ENCODE data around the gene ADCY3. TPM values are rescaled to one million over a fixed set of nuclear protein-coding genes. Genes with fewer than 3 reads are reported as not detected.
"Not testable (repeated sequence)": the region's sequence is repeated elsewhere in the genome, so short reads cannot be mapped to it uniquely, and the experiment has no call there.

Gene ADCY3
- polyA plus RNA-seq, 3 donors = 2.5 to 9.3 (median 3.5) TPM

DNA sequence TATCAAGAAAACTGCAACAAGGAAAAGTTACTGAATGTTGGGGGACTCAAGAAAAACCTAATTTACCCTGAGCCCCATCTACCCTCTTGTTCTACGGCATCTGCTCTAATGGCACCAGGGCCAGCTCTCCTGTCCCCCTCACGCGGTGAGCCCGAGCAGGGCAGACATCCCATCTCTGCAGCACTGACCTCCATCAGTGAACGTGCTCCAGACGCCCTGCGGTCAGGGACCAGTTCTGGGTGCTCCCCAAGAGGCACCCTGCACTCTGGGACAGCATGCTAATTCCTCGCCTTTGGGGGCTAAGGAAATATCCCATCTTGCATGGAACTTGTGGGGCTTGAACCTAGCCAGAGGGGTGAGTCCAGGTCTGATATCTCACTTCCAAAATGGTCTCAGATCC is 83.8 kb downstream of the ADCY3 start:
- Mint-ChIP-seq H3K27ac (peak overlapping the region in 1 of 7 donors; percentile 81), H3K4me1 (no peaks in the 10 kb centered on the region), H3K27me3 (ENCODE audit: low read depth in 3 of 3) (peaks cover 0 to 1% (median 0%) of the 10 kb centered on the region in 3 donors), H3K36me3 (peaks cover 38 to 53% of the 10 kb centered on the region in 2 donors), H3K9me3 (peaks cover 0 to 2% (median 0%) of the 10 kb centered on the region in 7 donors), H3K4me3 (no peak overlapping the region)
- no peaks in the 10 kb centered on the region for H3K4me1 ChIP-seq (ENCODE audit: control insufficient read depth in 1 of 2, insufficient read depth in 2 of 2, low read length in 2 of 2)
- H3K4me2 ChIP-seq (replicated peaks; ENCODE audit: extremely low read depth, low read length, poor library complexity, severe bottlenecking) = no peak overlapping the region
- H3K27ac ChIP-seq (ENCODE audit: low read depth in 1 of 2, low read length in 2 of 2) = no peak overlapping the region
- no peak overlapping the region for H3K9ac ChIP-seq (ENCODE audit: insufficient read depth, low read length, poor library complexity, severe bottlenecking)
- H2AFZ ChIP-seq (ENCODE audit: insufficient read depth, low read depth, low read length, poor library complexity, severe bottlenecking) = no peak overlapping the region
- TF ChIP-seq, protein P1, sequence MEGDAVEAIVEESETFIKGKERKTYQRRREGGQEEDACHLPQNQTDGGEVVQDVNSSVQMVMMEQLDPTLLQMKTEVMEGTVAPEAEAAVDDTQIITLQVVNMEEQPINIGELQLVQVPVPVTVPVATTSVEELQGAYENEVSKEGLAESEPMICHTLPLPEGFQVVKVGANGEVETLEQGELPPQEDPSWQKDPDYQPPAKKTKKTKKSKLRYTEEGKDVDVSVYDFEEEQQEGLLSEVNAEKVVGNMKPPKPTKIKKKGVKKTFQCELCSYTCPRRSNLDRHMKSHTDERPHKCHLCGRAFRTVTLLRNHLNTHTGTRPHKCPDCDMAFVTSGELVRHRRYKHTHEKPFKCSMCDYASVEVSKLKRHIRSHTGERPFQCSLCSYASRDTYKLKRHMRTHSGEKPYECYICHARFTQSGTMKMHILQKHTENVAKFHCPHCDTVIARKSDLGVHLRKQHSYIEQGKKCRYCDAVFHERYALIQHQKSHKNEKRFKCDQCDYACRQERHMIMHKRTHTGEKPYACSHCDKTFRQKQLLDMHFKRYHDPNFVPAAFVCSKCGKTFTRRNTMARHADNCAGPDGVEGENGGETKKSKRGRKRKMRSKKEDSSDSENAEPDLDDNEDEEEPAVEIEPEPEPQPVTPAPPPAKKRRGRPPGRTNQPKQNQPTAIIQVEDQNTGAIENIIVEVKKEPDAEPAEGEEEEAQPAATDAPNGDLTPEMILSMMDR (IDR thresholded peaks at IDR 0.05) = no peak
- H3K79me2 ChIP-seq (ENCODE audit: insufficient read depth, low read length) = no peaks in the 10 kb centered on the region
- DNase-seq = no peak
- no peaks in the 10 kb centered on the region for H3K9me3 ChIP-seq (replicated peaks in 1 of 2; ENCODE audit: control insufficient read depth in 1 of 2, insufficient read depth in 1 of 2, low read length in 2 of 2)
- H3K27me3 ChIP-seq (ENCODE audit: control insufficient read depth in 2 of 2, insufficient read depth in 2 of 2, low read length in 2 of 2) = no peaks in the 10 kb centered on the region
- intact Hi-C loops (cut with micrococcal nuclease) = no loop called here
- peaks cover 10 to 16% of the 10 kb centered on the region in 2 donors for H3K36me3 ChIP-seq (replicated peaks in 1 of 2; ENCODE audit: control insufficient read depth in 1 of 2, insufficient read depth in 2 of 2, low read length in 2 of 2)
- no peaks in the 10 kb centered on the region for H4K20me1 ChIP-seq (ENCODE audit: insufficient read depth, low read length)
- 94% methylated on average over 7 of the region's 8 CpGs for WGBS (ENCODE audit: insufficient coverage)
- no peak overlapping the region for H3K4me3 ChIP-seq (replicated peaks in 1 of 3; ENCODE audit: low read depth in 2 of 3, low read length in 3 of 3)

DNA sequence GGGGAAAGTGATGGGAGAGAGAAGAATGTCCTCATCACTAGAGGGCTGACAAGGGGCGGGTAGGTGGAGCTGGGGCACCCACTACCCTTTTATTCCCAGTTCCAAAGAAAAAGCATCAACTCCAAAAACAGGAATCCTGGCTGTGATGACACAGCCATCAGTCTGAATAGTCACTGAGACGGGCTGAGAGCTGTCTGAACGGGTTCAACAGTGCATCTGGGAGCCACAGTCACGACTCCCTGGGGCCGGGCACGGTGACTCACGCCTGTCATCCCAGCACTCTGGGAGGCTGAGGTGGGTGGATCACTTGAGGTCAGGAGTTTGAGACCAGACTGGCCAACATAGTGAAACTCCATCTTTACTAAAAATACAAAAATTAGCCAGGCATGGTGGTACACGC is 84.6 kb downstream of the ADCY3 start:
- H3K4me1 Mint-ChIP-seq; H3K9ac ChIP-seq (ENCODE audit: insufficient read depth, low read length, poor library complexity, severe bottlenecking); H3K4me3 ChIP-seq (replicated peaks in 1 of 3; ENCODE audit: low read depth in 2 of 3, low read length in 3 of 3); H3K4me1 ChIP-seq (ENCODE audit: control insufficient read depth in 1 of 2, insufficient read depth in 2 of 2, low read length in 2 of 2); H3K27ac ChIP-seq (ENCODE audit: low read depth in 1 of 2, low read length in 2 of 2); intact Hi-C loops (cut with micrococcal nuclease); H3K4me3 Mint-ChIP-seq; H3K27me3 ChIP-seq (ENCODE audit: control insufficient read depth in 2 of 2, insufficient read depth in 2 of 2, low read length in 2 of 2); H4K20me1 ChIP-seq (ENCODE audit: insufficient read depth, low read length); H3K9me3 ChIP-seq (replicated peaks in 1 of 2; ENCODE audit: control insufficient read depth in 1 of 2, insufficient read depth in 1 of 2, low read length in 2 of 2); DNase-seq; H3K4me2 ChIP-seq (replicated peaks; ENCODE audit: extremely low read depth, low read length, poor library complexity, severe bottlenecking); H3K27me3 Mint-ChIP-seq (ENCODE audit: low read depth in 3 of 3); H3K79me2 ChIP-seq (ENCODE audit: insufficient read depth, low read length); H3K9me3 Mint-ChIP-seq; H2AFZ ChIP-seq (ENCODE audit: insufficient read depth, low read depth, low read length, poor library complexity, severe bottlenecking): not testable (repeated sequence)
- no CpG with 5 or more reads among the region's 8 CpGs for WGBS (ENCODE audit: insufficient coverage)
- peak overlapping the region in 1 of 7 donors; percentile 75 for H3K27ac Mint-ChIP-seq
- H3K36me3 ChIP-seq (replicated peaks in 1 of 2; ENCODE audit: control insufficient read depth in 1 of 2, insufficient read depth in 2 of 2, low read length in 2 of 2) = peaks cover 10 to 16% of the 10 kb centered on the region in 2 donors
- peaks cover 31 to 46% of the 10 kb centered on the region in 2 donors for H3K36me3 Mint-ChIP-seq
